H1 (cell line): Measurements from ENCODE around the gene FBXO17. TPM values are rescaled to one million over a fixed set of nuclear protein-coding genes. Genes with fewer than 3 reads are reported as not detected.

Experiments used
- CTCF ChIA-PET: fragments of 300-600 bp; sonication (Branson Sonifier 250); formaldehyde crosslinking; loops from one replicate; lab custom pipeline; 2021; ENCODE audit not compliant: partially characterized antibody; lab: Charles Lee
- POLR2A ChIA-PET: fragments of 300-600 bp; sonication (Branson Sonifier 250); formaldehyde crosslinking; loops from one replicate; lab custom pipeline; 2021; ENCODE audit warnings: inconsistent platforms; ENCODE audit not compliant: partially characterized antibody; lab: Charles Lee
- DNase-seq, 2 experiments: peaks; one replicate each; pipeline versions ENCODE4 v3.0.0 to v3.0.0-alpha.2; 2010 to 2022; ENCODE audit warnings: low spot score in 2 of 2, low read depth in 1 of 2, mixed read lengths in 1 of 2
- FAIRE-seq: peaks from 2 replicates; lab custom pipeline; 2011; peaks lifted over from hg19 to GRCh38; lab: Jason Lieb, UNC
- H2AFZ ChIP-seq: 2 replicates; pipeline ENCODE4 v1.8.1; 2012; ENCODE audit warnings: low read length, inconsistent platforms
- H2AK5ac ChIP-seq: 2 replicates; pipeline ENCODE4 v1.6.1; 2013; ENCODE audit warnings: low read depth, low read length
- H2BK120ac ChIP-seq: replicated peaks from 2 replicates; pipeline ENCODE3; 2013; ENCODE audit warnings: low read depth, low read length, inconsistent platforms
- H2BK12ac ChIP-seq: 2 replicates; pipeline ENCODE4 v1.6.1; 2013; ENCODE audit warnings: low read depth, low read length
- H2BK15ac ChIP-seq: 2 replicates; pipeline ENCODE4 v1.6.1; 2013; ENCODE audit warnings: low read length
- H2BK20ac ChIP-seq: 2 replicates; pipeline ENCODE4 v1.6.1; 2013; ENCODE audit warnings: low read length
- H2BK5ac ChIP-seq: 2 replicates; pipeline ENCODE4 v1.6.1; 2013; ENCODE audit warnings: low read depth, low read length
- H3K14ac ChIP-seq: 2 replicates; pipeline ENCODE4 v1.6.1; 2013; ENCODE audit warnings: inconsistent platforms; ENCODE audit not compliant: insufficient read length
- H3K18ac ChIP-seq: 2 replicates; pipeline ENCODE4 v1.6.1; 2013; ENCODE audit warnings: low read length; ENCODE audit errors: extremely low read depth
- H3K23ac ChIP-seq: 2 replicates; pipeline ENCODE4 v1.6.1; 2013; ENCODE audit warnings: inconsistent platforms; ENCODE audit not compliant: insufficient read length
- H3K23me2 ChIP-seq: 2 replicates; pipeline ENCODE4 v1.6.1; 2013; ENCODE audit warnings: low read depth, low read length
- H3K27ac ChIP-seq: 2 replicates; pipeline ENCODE4 v1.6.1; 2011; ENCODE audit warnings: low read depth, low read length, inconsistent platforms
- H3K27me3 ChIP-seq, 4 experiments: replicated peaks in 1 of 4; 1 replicate in 1 of 4; 2 replicates in 3 of 4; pipeline versions ENCODE4 v1.6.1 to v1.8.1; 2011 to 2013; ENCODE audit warnings: low read length in 3 of 4, mild to moderate bottlenecking in 3 of 4, inconsistent platforms in 2 of 4, mixed read lengths in 2 of 4, moderate library complexity in 1 of 4; ENCODE audit not compliant: control insufficient read depth in 3 of 4, insufficient read depth in 3 of 4; ENCODE audit errors: extremely low read depth in 1 of 4
- H3K36me3 ChIP-seq, 4 experiments: 2 replicates each; pipeline versions ENCODE4 v1.6.1 to v1.8.1; 2011 to 2013; ENCODE audit warnings: mild to moderate bottlenecking in 4 of 4, low read length in 3 of 4, moderate library complexity in 2 of 4, control low read depth in 1 of 4, inconsistent platforms in 1 of 4; ENCODE audit not compliant: insufficient read depth in 4 of 4, control insufficient read depth in 2 of 4
- H3K4ac ChIP-seq: replicated peaks from 2 replicates; pipeline ENCODE3; 2013; ENCODE audit warnings: low read length, low read depth, mixed read lengths, inconsistent platforms; ENCODE audit not compliant: insufficient read length
- H3K4me1 ChIP-seq, 4 experiments: replicated peaks in 1 of 4; 1 replicate in 1 of 4; 2 replicates in 3 of 4; pipeline versions ENCODE4 v1.6.1 to v1.8.1; 2011 to 2013; ENCODE audit warnings: low read length in 3 of 4, inconsistent platforms in 2 of 4, mixed read lengths in 1 of 4; ENCODE audit not compliant: insufficient read depth in 4 of 4, control insufficient read depth in 3 of 4
- H3K4me2 ChIP-seq, 2 experiments: 2 replicates each; pipeline versions ENCODE4 v1.6.1 to v1.8.1; 2011 to 2013; ENCODE audit warnings: low read depth in 2 of 2, low read length in 2 of 2, control low read depth in 1 of 2, inconsistent platforms in 1 of 2, mild to moderate bottlenecking in 1 of 2; ENCODE audit not compliant: insufficient read depth in 1 of 2
- H3K4me3 ChIP-seq, 4 experiments: fragments of 200-600, 300-600 bp in 1 of 4; sonication (generic), shearing (Covaris generic), sonication (Bioruptor Twin) in 1 of 4; 2 replicates each; pipeline versions ENCODE4 v1.5.1 to v1.8.1; 2011 to 2016; ENCODE audit warnings: low read length in 4 of 4, low read depth in 3 of 4, control low read depth in 2 of 4, inconsistent platforms in 2 of 4, mild to moderate bottlenecking in 2 of 4, mixed read lengths in 1 of 4, moderate library complexity in 1 of 4; ENCODE audit not compliant: insufficient read depth in 2 of 4; ENCODE audit errors: extremely low read depth in 1 of 4
- H3K56ac ChIP-seq: replicated peaks from 2 replicates; pipeline ENCODE3; 2013; ENCODE audit warnings: low read depth, mild to moderate bottlenecking, mixed read lengths, low read length, inconsistent platforms; ENCODE audit not compliant: insufficient read length
- H3K79me1 ChIP-seq: 2 replicates; pipeline ENCODE4 v1.6.1; 2013; ENCODE audit warnings: low read depth, low read length, control low read depth
- H3K79me2 ChIP-seq, 2 experiments: 2 replicates each; pipeline versions ENCODE4 v1.6.1 to v1.8.1; 2012 to 2013; ENCODE audit warnings: low read length in 2 of 2, mild to moderate bottlenecking in 2 of 2, inconsistent platforms in 1 of 2; ENCODE audit not compliant: insufficient read depth in 2 of 2, control insufficient read depth in 1 of 2
- H3K9ac ChIP-seq, 4 experiments: replicated peaks in 1 of 4; 1 replicate in 1 of 4; 2 replicates in 3 of 4; pipeline versions ENCODE4 v1.6.1 to v1.8.1; 2011 to 2013; ENCODE audit warnings: low read depth in 3 of 4, low read length in 3 of 4, control low read depth in 2 of 4, mild to moderate bottlenecking in 2 of 4, moderate library complexity in 2 of 4, inconsistent platforms in 1 of 4; ENCODE audit errors: extremely low read depth in 1 of 4
- H3K9me3 ChIP-seq, 2 experiments: 2 replicates each; pipeline versions ENCODE4 v1.6.1 to v1.8.1; 2012 to 2013; ENCODE audit warnings: mild to moderate bottlenecking in 2 of 2, moderate library complexity in 2 of 2, control low read depth in 1 of 2, inconsistent platforms in 1 of 2, low read depth in 1 of 2, low read length in 1 of 2, mixed read lengths in 1 of 2; ENCODE audit not compliant: insufficient read depth in 2 of 2
- H4K20me1 ChIP-seq, 2 experiments: replicated peaks in 1 of 2; 2 replicates each; pipeline versions ENCODE3 to v1.8.1; 2011 to 2013; ENCODE audit warnings: inconsistent platforms in 2 of 2, low read length in 2 of 2, mild to moderate bottlenecking in 1 of 2; ENCODE audit not compliant: insufficient read depth in 2 of 2, control insufficient read depth in 1 of 2
- H4K5ac ChIP-seq: 2 replicates; pipeline ENCODE4 v1.6.1; 2013; ENCODE audit warnings: low read length, low read depth, mixed read lengths, inconsistent platforms; ENCODE audit not compliant: insufficient read length
- H4K8ac ChIP-seq: 2 replicates; pipeline ENCODE4 v1.8.0; 2013; ENCODE audit warnings: mild to moderate bottlenecking, moderate library complexity, low read length, inconsistent platforms; ENCODE audit not compliant: insufficient read depth; ENCODE audit errors: extremely low read depth
- H4K91ac ChIP-seq: replicated peaks from 2 replicates; pipeline ENCODE3; 2013; ENCODE audit warnings: low read length, mixed read lengths, inconsistent platforms; ENCODE audit not compliant: insufficient read length
- BCL11A ChIP-seq, 2 experiments: IDR thresholded peaks; one replicate each; pipeline ENCODE4 v1.6.1; 2011; ENCODE audit warnings: low read depth in 2 of 2, low read length in 2 of 2, mild to moderate bottlenecking in 2 of 2
- RXRA ChIP-seq: IDR thresholded peaks from 2 replicates; pipeline ENCODE4 v1.6.1; 2011; ENCODE audit warnings: low read depth, mild to moderate bottlenecking, low read length, moderate library complexity; ENCODE audit not compliant: insufficient read depth
- SUZ12 ChIP-seq: fragments of 200-600 bp; sonication (generic); IDR thresholded peaks from 2 replicates; pipeline ENCODE4 v1.6.1; 2012; ENCODE audit warnings: mild to moderate bottlenecking, inconsistent platforms, low read length, moderate library complexity, mixed read lengths
- WGBS, 2 experiments: shearing (Covaris generic) in 1 of 2; methylation state at CpG; one replicate each; pipeline versions ENCODE4 v1.1.6 to v1.1.7; 2013 to 2015; ENCODE audit warnings: low lambda C conversion rate in 2 of 2, mixed read lengths in 2 of 2, inconsistent platforms in 1 of 2, low coverage in 1 of 2, missing lambda C conversion rate in 1 of 2; ENCODE audit not compliant: insufficient replicate concordance in 2 of 2, insufficient coverage in 1 of 2, insufficient read length in 1 of 2; ENCODE audit errors: extremely low coverage in 1 of 2, missing lambda C conversion rate in 1 of 2; 5-methylcytosine and 5-hydroxymethylcytosine counted together
- polyA plus RNA-seq, 7 experiments: library from polyadenylated mRNA; depleted of rRNA in 3 of 7; stranded (reverse) in 5 of 7; unstranded in 2 of 7; fragments of >200 nt in 5 of 7; fragments of 200-250 nt in 2 of 7; gene quantifications; 1 replicate in 5 of 7; 2 replicates in 1 of 7; 4 replicates in 1 of 7; pipeline versions ENCODE4 v1.2.1 to v1.2.3, GENCODE V29; 2011 to 2013; ENCODE audit warnings: missing spikeins in 2 of 7, mixed read lengths in 2 of 7
- total RNA-seq: library from RNA; stranded (reverse); fragmentation: NEBNext Ultra II Directional; extraction: Animal tissue kit (Norgen Biotek cat#: 25700); gene quantifications from 2 replicates; pipeline ENCODE4 v1.2.1, GENCODE V29; 2021

The FBXO17 gene
- total and polyA plus RNA-seq, 2 of the 8 experiments (the other 6 are each of a cell fraction or from before 2014, with no cell fraction given) = 11.7 to 15.3 TPM

- Histone ChIP-seq H2BK5ac (no peak overlapping the region), H3K56ac (no peak overlapping the region), H2AK5ac (no peak overlapping the region), H3K4me3 (no peak overlapping the region), H4K20me1 (no peaks in the 10 kb centered on the region), H3K4me2 (no peak overlapping the region), H3K27ac (no peak overlapping the region), H2AFZ (no peak overlapping the region), H4K91ac (no peak overlapping the region), H3K4me1 (no peaks in the 10 kb centered on the region), H2BK15ac (no peak overlapping the region), H3K36me3 (peaks cover 0 to 4% (median 0%) of the 10 kb centered on the region in 4 experiments; a peak in 1 of 8 replicates), H3K23me2 (no peaks in the 10 kb centered on the region), H3K4ac (no peak overlapping the region), H2BK20ac (no peak overlapping the region), H3K9me3 (peaks cover 4% of the 10 kb centered on the region in 2 experiments; a peak in 3 of 4 replicates), H3K14ac (no peak overlapping the region), H2BK120ac (no peak overlapping the region), H3K27me3 (no peaks in the 10 kb centered on the region), H4K5ac (no peak overlapping the region), H3K79me1 (no peaks in the 10 kb centered on the region), H3K23ac (no peak overlapping the region), H2BK12ac (no peak overlapping the region), H3K18ac (no peak overlapping the region), H3K9ac (no peak overlapping the region), H4K8ac (no peak overlapping the region), H3K79me2 (no peaks in the 10 kb centered on the region)
- DNase-seq (no peak), FAIRE-seq (no peak)
- TF ChIP-seq BCL11A (IDR thresholded peaks at IDR 0.05; ENCODE audit: low read depth in 2 of 2, low read length in 2 of 2) (no peak), RXRA (no peak), SUZ12 (no peak)
- ChIA-PET CTCF (interaction anchor here (0.7 to 14.5 kb wide), 6 partner anchors 7 to 245 kb away, joined by 3 to 120 read pairs (median 4); partner anchors contain the start of genes MRPS12 and SARS2), POLR2A (interaction anchor here (1.8 kb wide), 1 partner anchor 9 kb away, joined by 14 read pairs; the partner anchor contains the start of genes MRPS12 and SARS2)
- WGBS, 2 experiments = 92% methylated on average over 5 of the region's 5 CpGs; no CpG with 5 or more reads in 1 of the 2 experiments
Observed at GRCh38 chr19:38939957-38940356, 35.6 kb downstream of the FBXO17 start.
